ENCODE measurements around the gene DCAF8L1.

DNA sequence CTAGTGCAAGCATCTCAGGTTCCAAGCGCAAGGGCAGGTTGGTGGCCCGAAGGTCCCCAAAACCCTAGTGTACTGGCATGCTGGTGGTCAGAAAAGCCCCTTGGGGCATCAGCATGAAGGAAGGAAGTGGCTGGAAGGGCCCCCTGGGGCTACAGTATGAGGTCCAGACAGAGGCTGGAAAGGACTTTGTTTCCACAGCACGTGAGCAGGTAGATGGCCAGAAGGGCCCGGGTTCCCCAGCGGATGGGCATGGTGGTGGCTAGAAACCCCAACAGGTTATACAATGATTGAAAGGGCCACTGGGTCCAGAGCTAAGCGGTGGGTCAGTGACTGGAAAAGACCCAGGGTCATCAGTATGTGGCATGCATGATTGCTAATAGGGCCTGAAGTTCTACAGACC, 34.7 kb upstream of the DCAF8L1 start:
- TF ChIP-seq, protein P1, sequence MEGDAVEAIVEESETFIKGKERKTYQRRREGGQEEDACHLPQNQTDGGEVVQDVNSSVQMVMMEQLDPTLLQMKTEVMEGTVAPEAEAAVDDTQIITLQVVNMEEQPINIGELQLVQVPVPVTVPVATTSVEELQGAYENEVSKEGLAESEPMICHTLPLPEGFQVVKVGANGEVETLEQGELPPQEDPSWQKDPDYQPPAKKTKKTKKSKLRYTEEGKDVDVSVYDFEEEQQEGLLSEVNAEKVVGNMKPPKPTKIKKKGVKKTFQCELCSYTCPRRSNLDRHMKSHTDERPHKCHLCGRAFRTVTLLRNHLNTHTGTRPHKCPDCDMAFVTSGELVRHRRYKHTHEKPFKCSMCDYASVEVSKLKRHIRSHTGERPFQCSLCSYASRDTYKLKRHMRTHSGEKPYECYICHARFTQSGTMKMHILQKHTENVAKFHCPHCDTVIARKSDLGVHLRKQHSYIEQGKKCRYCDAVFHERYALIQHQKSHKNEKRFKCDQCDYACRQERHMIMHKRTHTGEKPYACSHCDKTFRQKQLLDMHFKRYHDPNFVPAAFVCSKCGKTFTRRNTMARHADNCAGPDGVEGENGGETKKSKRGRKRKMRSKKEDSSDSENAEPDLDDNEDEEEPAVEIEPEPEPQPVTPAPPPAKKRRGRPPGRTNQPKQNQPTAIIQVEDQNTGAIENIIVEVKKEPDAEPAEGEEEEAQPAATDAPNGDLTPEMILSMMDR (IDR thresholded peaks at IDR 0.05; ENCODE audit: low read length) = no peak
- no peak for TF ChIP-seq EZH2phosphoT487 (IDR thresholded peaks at IDR 0.05; ENCODE audit: low read length)
- TF ChIP-seq EZH2 (optimal IDR thresholded peaks at IDR 0.05; ENCODE audit: low read depth, low read length) = no peak

Data from MM.1S (cell line).